Right ventricle myocardium inferior (tissue), 1 donor: ENCODE measurements around the gene SCNN1B. TPM values are rescaled to one million over a fixed set of nuclear protein-coding genes. Genes with fewer than 3 reads are reported as not detected.
"Not testable (repeated sequence)": the region's sequence is repeated elsewhere in the genome, so short reads cannot be mapped to it uniquely, and the experiment has no call there.

ENCODE experiments used
- ATAC-seq: fragments of 200-7000 bp; cut with Tn5 transposase; one replicate; pipeline ENCODE4 v1.9.1; 2020; ENCODE audit warnings: mild to moderate bottlenecking, moderate library complexity
- DNase-seq: peaks from one replicate; pipeline ENCODE4 v3.0.0; 2021; ENCODE audit errors: missing footprints
- intact Hi-C: fragments of 100-400 bp; cut with DNase I; formaldehyde crosslinking; loops from one replicate; pipeline ENCODE4 v1.11.0; 2022
- long read RNA-seq: library from polyadenylated mRNA; unstranded; transcript quantifications from one replicate; pipeline ENCODE4 v2.0.0, GENCODE V29; 2021
- total RNA-seq: library from RNA; stranded (reverse); fragmentation: NEBNext Ultra II Directional; extraction: Animal tissue kit (Norgen Biotek cat#: 25700); gene quantifications from one replicate; pipeline ENCODE4 v1.2.1, GENCODE V29; 2021
- donor health status: DM: no; HTN: yes; CAD: no; lungs with severe emphysema.

The SCNN1B gene, protein sequence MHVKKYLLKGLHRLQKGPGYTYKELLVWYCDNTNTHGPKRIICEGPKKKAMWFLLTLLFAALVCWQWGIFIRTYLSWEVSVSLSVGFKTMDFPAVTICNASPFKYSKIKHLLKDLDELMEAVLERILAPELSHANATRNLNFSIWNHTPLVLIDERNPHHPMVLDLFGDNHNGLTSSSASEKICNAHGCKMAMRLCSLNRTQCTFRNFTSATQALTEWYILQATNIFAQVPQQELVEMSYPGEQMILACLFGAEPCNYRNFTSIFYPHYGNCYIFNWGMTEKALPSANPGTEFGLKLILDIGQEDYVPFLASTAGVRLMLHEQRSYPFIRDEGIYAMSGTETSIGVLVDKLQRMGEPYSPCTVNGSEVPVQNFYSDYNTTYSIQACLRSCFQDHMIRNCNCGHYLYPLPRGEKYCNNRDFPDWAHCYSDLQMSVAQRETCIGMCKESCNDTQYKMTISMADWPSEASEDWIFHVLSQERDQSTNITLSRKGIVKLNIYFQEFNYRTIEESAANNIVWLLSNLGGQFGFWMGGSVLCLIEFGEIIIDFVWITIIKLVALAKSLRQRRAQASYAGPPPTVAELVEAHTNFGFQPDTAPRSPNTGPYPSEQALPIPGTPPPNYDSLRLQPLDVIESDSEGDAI
- total RNA-seq: 0.27 TPM
- long read RNA-seq: 0 reads

DNA sequence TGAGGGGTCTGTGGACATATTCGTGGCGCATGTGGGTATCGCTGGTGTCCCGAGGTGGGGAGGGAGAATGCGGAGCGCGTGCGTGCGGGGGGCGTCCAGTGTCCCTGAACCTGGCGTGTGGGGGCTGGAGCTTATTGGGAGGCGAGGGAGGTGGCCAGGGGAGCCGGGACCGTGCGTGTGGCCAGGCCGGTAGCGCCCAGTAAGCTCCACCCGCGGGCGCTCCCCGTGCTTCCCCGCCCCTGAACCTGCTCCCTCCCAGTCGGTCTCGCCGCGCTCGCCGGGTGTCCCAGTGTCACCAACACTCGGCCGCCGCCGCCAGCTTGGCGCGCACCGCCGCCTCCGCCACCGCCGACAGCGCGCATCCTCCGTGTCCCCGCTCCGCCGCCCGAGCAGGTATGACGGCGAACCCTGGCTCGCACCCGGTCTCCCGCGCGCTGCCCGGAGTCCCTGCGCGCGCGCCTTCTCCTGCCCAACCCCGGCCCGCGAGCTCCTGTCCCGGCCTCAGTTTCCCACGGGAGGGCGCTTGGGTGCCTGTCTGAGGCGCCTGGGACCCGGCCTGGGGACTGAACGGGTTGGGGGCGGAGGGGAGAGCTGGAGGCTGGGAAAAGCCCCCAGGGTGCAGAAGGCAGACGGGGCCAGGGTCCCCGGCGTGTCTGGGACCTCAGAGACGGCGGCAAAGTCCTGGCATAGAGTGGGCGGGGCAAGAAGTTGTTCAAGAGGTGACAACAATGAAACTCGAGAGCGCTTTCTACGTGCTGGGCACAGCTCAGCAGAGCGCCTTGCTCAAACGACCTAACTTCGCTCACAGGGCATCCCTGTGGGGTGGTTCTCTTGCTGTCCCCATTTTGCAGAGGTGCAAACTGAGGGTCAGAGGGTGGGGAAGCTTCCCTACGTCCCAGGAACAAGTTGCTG, at the start of gene SCNN1B:
TSS of gene SCNN1B (plus strand) at position 258 of the 912 bp plus-strand sequence. CDS start 46,298 bp downstream, outside the sequence.
- ATAC-seq (no peak), DNase-seq (no peak)
- intact Hi-C loops: no loop called here

DNA sequence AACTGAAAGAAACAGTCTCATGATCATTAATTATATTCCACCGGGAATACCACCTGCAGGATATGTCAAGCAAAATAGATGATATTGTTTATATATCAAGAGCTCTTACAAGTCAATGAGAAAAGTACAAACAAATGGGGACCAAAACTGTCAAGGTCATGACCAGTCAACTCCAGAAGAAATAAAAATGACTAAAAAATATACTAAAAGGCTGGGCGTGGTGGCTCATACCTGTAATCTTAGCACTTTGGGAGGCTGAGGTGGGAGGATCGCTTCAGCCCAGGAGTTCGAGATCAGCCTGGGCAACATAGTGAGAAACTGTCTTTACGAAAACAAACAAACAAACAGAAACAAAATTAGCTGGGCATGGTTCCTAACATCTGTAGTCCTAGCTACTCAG, 49.8 kb upstream of the SCNN1B start:
- ATAC-seq (no peak), DNase-seq (no peak)
- intact Hi-C loops: no loop called here

DNA sequence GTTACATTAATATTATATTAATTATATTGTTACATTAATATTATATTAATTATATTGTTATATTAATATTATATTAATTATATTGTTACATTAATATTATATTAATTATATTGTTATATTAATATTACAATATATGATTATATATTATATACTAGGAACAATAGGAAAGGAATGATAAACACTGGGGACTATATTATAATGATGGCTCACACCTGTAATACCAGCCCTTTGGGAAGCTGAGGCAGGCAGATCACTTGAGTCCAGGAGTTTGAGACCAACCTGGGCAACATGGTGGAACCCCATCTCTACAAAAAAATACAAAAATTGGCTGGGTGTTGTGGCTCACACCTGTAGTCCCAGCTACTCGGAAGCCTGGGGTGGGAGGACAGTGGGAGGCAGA, 48.5 kb upstream of the SCNN1B start:
- ATAC-seq, DNase-seq, intact Hi-C loops: not testable (repeated sequence)

DNA sequence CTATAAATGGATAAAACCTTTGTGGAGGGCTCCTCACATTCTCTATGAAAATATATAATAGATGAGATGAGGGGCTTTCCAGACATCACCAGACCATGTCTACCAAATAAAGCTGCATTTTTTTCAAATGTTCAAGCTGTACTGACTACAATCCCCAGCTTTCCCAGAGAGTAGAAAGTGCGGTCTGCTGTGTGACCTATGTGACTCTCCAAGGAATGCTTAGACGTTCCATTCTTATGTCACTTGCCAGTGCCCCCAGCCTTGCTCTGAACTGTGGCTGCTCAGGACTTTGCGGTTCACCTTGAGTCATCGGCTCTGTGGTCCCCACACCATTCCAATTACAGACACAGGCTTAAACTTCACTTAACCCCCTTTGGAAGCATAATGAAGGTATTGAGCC, 47.8 kb upstream of the SCNN1B start:
- DNase-seq: no peak
- intact Hi-C loops: no loop called here
- no peak for ATAC-seq

DNA sequence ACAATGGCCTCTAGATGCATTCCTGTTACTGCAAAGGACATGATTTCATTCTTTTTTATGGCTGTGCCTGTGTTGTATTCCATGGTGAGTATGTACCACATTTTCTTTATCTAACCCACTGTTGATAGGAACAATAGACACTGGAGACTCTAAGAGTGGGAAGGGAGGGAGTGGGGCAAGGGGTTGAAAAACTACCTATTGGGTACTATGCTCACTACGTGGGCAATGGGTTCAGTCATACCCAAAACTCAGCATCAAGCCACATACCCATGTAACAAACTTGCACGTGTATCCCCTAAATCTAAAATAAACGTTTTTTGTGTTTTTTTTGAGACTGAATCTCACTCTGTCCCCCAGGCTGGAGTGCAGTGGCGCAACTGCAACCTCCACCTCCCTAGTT, 47.1 kb upstream of the SCNN1B start:
- intact Hi-C loops: no loop called here
- no peak for ATAC-seq
- DNase-seq: no peak

DNA sequence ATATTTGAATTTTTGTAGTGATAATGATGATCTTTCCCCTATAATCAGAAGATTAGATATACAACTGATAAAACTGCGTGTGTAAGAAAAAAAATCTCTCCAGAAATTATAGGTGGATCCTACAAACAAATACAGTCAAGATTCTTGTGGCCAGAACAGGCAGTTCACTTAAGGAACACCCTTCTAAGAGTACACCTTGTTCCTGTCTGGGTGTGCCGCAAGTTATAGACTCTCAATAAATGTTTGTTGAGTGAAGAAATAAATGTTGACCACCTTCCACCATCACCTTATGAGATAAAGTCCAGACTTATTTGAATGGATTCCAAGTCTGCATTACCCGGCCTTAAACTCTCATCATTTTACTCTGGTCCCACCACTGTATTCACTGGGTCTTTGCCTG, 45.7 kb upstream of the SCNN1B start:
- intact Hi-C loops: loop anchor here (1.0 kb wide), 1 partner anchor 18 kb away; no protein-coding TSS in a partner anchor
- ATAC-seq (no peak), DNase-seq (no peak)

DNA sequence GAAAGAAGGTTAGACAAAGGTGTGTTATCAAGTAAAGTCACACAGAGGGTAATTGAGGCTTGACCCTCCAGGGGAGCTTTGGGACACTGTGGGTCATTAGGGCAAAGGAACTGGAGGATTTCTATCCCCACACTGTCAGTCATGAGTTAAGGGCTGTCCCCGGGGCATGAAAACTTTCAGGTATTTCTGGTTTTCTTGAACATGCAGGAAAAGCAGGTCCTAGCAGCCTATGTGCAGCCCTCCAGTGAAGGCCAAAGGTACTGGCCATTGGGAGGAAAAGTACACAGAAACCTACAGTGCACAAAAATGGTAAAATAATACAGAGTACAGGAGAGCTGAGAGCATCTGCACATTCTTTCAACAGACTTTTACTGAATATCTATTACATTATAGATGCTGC, 44.4 kb upstream of the SCNN1B start:
- intact Hi-C loops: no loop called here
- DNase-seq: no peak
- no peak for ATAC-seq

DNA sequence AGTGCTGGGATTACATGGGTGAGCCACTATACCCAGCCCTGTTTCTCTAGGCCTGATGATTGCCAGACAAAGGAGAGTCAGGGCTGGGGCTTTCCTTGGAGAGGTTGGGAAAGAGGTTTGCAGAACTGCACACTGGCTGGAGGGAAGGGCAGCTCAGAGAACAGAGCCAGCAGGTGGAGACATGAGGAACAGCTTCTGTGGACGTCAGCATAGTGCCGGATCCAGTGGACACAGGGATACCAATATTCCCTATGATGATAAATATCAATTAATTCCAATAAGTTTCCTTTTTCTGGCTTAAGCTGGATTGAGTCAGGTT, 43.2 kb upstream of the SCNN1B start:
- intact Hi-C loops: no loop called here
- ATAC-seq (no peak), DNase-seq (no peak)

DNA sequence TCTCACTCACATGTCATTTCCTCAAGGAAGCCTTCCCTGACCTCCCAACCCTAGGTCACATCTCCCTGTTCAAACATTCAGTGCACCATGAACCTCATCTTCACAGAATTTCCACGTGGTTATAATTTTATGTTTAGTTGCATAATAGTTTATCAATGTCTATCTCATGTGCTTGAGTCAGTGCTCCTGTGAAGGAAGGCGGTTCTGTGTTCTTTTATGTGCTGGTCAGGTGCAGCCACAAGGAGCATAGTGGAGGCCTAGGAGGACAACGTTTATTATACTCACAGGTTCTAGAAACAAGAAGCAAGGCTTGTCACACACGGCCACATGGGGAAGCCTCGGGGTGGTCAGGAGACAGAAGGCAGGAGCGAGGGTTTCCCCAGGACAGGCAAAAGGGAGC, 34.5 kb upstream of the SCNN1B start:
- DNase-seq: no peak
- ATAC-seq: no peak
- intact Hi-C loops: no loop called here

DNA sequence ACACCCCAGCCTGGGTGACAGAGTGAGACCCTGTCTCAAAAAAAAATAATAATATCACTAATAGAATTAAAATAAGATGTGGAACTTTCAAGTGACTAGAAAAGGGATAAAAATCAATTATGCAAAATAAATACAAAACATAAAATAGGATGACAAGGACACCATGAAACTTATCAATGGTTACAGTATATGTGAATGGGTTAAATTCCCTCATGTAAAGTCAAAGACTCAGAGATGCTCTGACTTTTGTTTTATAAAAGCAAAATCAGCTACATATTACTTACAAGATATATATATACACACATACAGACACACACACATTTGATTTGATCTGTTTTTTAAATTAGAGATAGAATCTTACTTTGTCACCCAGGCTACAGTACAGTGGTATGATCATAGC, 33.5 kb upstream of the SCNN1B start:
- intact Hi-C loops: no loop called here
- ATAC-seq (no peak), DNase-seq (no peak)

DNA sequence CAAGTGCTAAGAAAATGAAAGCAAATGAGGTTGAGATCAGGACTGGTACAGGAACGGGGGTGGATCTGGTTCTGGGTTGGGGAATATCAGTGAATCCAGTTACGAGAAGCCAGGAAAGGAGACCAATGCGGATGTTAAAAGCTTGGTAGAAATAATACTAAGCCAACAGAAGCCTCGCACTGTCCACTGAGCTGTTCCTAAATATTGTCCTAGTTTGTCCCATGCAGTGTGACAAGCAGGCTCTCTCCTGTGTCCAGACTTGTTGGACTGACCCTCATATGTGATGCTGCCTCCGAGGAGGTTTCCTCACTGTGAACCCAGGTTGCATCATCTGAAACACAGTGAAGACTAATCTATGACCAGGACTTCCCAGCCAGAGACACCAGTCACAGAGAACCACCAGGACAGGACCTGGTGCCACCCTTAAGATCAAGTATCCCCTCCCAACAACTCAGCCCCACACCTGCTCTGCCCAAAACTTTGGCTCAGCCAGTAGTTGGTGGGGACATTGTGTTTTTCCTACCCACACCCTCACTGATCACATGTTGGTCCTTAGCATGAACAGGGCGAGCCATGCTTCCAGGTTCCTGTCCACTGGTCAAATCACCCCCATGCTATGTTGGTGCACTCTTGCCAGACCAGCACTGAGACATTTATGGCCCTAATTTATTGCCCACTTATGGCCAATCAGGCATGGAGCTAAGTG, 32.7 kb upstream of the SCNN1B start:
- no peak for DNase-seq
- intact Hi-C loops: no loop called here

DNA sequence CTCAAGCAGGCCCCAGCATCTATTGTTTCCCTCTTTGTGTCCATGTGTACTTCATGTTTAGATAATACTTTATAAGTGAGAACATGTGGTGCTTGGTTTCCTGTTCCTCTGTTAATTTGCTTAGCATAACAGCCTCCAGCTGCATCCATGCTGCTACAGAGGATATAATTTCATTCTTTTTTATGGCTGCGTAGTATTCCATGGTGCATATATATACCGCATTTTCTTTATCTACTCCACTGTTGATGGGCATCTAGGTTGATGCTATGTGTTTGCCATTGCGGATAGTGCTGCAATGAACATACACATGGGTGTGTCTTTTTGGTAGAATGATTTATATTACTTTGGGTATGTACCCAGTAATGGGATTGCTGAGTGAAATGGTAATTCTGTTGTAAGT, 31.4 kb upstream of the SCNN1B start:
- no peak for DNase-seq
- no peak for ATAC-seq
- intact Hi-C loops: no loop called here

More for the DNA sequence above, 32.7 kb upstream of the SCNN1B start:
- no peak for ATAC-seq

DNA sequence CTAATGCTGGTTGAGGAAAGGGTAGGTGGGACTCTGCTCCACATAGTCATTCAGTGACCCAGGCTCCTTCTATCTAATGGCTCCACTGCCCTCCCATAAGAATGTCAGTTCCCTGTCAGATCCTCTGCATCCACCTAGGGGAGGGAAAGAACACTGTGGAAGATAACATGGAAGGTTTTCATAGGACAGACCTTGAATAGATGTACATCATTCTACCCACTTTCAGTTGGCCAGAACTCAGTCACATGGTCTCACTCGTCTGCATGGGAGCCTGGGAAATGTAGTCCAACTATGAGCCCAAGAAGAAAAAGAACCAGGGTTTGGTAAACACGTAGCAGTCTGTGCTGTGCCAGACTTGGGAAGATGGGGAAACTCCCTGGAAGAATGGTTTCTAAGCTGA, 27.1 kb upstream of the SCNN1B start:
- no peak for ATAC-seq
- DNase-seq: no peak
- intact Hi-C loops: no loop called here

DNA sequence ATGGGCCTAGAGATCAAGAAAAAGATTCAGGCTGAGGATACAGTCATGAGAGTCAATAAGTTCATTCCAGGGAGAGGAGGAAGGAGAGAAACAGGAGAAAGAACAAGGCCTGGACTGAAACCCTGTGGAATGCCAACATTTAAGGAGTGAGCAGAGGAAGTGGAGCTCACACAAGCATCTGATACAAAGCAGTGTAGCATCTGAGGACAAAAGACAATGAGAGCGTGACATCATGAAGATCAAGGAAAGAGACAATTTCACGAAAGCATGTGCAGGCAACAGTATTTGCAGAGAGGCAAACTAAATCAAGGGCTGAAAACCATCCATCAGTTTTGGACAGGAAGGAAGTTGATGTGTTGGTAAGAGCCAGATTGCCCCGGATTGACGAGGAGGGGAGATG, 25.3 kb upstream of the SCNN1B start:
- ATAC-seq (no peak), DNase-seq (no peak)
- intact Hi-C loops: no loop called here

DNA sequence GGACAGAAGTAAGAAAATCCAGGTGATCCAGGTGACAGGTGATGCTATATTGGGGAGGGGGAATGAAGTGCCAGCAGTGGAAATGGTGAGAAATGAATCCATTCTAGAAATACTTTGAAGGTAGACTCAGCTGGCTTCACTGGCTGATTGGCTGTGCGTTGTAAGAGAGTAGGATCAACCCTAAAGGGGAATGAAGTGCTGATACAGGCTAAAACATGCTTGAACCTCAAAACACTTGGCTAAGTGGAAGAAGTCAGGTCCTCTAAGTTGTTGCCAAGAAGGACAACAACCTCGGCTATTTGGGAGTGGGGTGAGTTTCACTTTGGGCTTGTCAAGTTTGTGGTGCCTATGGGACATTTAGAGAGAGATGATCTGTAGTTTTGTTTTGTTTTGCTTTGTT, 24.1 kb upstream of the SCNN1B start:
- intact Hi-C loops: no loop called here
- no peak for DNase-seq
- no peak for ATAC-seq

DNA sequence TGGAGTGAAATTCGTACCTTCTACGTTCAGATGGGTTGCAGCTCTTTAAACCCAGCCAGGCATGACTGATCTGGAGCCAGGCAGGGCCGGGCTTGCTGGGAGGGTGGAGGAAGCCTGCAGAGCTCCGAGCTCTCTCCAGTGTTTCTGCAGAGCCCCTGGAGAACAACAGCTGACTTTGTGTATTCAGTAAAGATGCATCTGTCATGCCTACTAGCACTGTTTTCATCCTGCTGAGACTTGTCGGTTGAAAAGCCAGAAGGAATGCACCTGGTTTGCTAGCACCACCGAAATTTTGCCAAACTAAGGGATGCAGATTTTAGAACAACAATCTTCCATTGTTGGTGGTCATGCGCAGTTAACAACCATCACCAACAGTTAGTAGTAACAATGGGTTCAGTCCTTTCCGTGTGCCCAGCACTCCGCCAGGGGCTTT, 22.4 kb upstream of the SCNN1B start:
- intact Hi-C loops: no loop called here
- no peak for DNase-seq
- ATAC-seq: no peak

DNA sequence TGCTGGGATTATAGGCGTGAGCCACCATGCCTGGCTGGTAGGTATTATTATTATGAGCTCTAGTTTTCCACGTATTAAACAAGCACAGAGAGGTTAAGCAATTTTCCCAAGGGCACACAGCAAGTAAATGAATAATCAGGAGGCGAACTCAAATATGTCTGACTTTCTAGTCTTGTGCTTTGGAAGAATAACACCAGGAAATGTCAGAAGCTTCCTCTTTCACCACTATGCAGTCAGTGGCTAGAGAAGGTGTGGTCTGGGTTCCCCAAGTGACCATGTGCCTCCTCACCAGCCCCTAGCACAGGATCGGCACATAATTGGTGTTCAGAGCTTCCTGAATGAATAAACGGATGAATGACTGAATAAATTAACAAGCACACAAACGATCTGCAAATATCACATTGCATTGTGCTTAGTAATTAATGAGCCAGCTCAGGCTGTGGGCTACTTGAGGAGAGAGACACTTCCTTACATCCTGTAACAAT, 21.6 kb upstream of the SCNN1B start:
- intact Hi-C loops: no loop called here
- no peak for ATAC-seq
- no peak for DNase-seq

DNA sequence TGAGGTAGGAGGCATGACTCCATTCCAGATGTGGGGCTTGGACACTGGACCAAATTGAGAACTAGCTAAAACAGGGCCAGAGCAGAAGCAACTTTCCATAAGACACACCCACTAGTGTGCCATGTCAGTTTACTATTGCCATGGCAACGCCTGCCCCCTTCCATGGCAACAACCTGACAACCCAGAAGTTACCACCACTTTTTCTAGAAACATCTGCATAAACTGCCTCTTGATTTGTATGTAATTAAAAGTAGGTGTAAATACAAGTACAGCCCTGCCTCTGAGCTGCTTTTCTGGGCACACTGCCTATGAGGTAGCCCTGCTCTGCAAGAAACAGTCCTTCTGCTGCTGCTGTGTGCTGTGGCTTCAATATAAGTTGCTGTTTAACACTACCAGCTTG, 19.5 kb upstream of the SCNN1B start:
- intact Hi-C loops: no loop called here
- ATAC-seq (no peak), DNase-seq (no peak)

DNA sequence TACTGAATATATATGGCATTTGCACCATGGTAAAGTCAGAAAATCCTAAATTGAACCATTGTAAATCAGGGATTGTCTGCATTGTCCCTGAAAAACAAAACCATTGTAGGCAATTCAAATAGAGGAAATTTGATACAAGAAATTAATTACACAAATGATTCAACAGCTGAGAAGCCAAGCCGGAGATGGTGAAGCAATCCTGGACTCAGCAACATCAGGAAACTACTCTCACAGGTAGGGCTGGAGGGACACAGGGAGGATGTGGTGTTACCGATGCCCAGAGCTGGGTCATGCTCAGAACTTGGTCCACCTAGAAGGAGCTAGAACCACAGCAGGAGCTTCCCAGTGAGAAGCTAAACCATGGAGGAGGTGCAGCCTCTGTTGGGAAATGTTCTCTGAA, 18.5 kb upstream of the SCNN1B start:
- DNase-seq (no peak), ATAC-seq (no peak)
- intact Hi-C loops: no loop called here
